ENCODE data around the gene SKIDA1. TPM values are rescaled to one million over a fixed set of nuclear protein-coding genes. Genes with fewer than 3 reads are reported as not detected.

SKIDA1 gene
- total RNA-seq, 3 donors from 2014 or later: 0.59 to 1.4 (median 0.98) TPM

DNA sequence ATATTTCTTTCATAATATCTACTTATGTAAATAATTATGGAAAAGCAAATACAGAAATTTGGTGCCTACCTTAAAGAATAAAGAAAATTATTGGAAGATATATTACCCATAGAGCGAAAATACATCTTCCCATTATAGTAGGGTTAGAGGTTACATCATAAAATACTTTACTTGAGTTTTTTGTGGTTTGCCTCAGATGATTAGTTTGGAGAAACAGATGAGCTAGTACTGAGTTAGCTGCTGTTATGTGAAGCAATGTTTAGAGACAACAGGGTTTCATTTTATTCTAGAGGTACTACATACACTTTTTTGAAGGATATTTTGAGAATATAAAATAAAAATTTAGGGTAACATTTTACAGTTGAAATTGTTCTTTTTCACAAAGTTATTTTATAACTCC lies 5.7 kb upstream of the SKIDA1 start:
- no peak for DNase-seq (ENCODE audit: low spot score in 2 of 2)
- H3K36me3 ChIP-seq: no peaks in the 10 kb centered on the region
- peaks cover 0 to 5% of the 10 kb centered on the region in 2 donors for H3K4me1 ChIP-seq
- H3K27me3 ChIP-seq: no peaks in the 10 kb centered on the region
- TF ChIP-seq POLR2AphosphoS5 (IDR thresholded peaks at IDR 0.05) (no peak), POLR2A (IDR thresholded peaks at IDR 0.05) (no peak)
- TF ChIP-seq, protein P1, sequence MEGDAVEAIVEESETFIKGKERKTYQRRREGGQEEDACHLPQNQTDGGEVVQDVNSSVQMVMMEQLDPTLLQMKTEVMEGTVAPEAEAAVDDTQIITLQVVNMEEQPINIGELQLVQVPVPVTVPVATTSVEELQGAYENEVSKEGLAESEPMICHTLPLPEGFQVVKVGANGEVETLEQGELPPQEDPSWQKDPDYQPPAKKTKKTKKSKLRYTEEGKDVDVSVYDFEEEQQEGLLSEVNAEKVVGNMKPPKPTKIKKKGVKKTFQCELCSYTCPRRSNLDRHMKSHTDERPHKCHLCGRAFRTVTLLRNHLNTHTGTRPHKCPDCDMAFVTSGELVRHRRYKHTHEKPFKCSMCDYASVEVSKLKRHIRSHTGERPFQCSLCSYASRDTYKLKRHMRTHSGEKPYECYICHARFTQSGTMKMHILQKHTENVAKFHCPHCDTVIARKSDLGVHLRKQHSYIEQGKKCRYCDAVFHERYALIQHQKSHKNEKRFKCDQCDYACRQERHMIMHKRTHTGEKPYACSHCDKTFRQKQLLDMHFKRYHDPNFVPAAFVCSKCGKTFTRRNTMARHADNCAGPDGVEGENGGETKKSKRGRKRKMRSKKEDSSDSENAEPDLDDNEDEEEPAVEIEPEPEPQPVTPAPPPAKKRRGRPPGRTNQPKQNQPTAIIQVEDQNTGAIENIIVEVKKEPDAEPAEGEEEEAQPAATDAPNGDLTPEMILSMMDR (IDR thresholded peaks at IDR 0.05): no peak
- intact Hi-C loops (cut with DNase I; ENCODE audit: low total_unique reads): no loop called here
- no peak overlapping the region for H3K4me3 ChIP-seq
- H3K9me3 ChIP-seq: no peaks in the 10 kb centered on the region
- peak overlapping the region in 1 of 2 donors; percentile 54 for H3K27ac ChIP-seq

DNA sequence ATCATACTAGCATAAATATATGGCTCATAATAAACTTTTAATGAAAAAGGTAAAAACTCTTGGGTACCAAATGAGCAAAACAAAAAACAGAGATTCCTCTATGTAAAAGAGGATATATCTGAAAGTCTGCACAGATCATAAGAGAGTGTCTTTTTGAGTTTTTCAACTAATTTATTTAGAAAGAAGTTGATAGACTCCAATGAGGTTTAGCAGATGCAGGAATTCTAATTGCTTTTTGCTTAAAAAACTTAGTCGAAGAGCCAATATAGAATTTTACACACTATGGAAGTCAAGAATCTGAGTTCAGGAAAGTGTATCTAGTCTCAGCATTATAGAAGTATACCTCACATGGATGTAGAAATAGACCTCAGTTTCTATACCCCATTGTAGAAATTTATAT lies 5.2 kb upstream of the SKIDA1 start:
- no peak for TF ChIP-seq POLR2AphosphoS5 (IDR thresholded peaks at IDR 0.05)
- H3K9me3 ChIP-seq: no peaks in the 10 kb centered on the region
- H3K36me3 ChIP-seq: no peaks in the 10 kb centered on the region
- no peak for DNase-seq (ENCODE audit: low spot score in 2 of 2)
- no peaks in the 10 kb centered on the region for H3K27me3 ChIP-seq
- peaks cover 0 to under 1% of the 10 kb centered on the region in 2 donors for H3K4me1 ChIP-seq
- H3K27ac ChIP-seq: peak overlapping the region in 1 of 2 donors; percentile 54
- intact Hi-C loops (cut with DNase I; ENCODE audit: low total_unique reads): no loop called here
- no peak overlapping the region for H3K4me3 ChIP-seq

DNA sequence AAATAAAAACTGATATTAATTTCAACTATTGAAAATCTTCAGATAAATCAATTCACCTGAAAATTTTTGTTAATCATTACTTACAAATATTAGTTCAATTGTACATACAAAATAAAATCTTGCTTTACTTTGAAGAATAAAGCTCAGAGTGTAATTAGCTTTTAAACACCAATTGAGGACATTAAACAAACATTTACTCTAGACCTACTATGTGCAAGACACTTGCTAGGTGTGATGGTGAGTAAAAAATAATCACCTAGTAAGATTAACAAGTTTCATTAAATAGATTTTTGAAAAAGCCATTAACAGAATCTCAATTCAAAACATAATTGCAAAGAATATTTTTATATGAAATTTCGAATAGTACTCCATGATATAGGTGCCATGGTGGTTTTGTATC lies 4.7 kb upstream of the SKIDA1 start:
- Histone ChIP-seq H3K36me3 (no peaks in the 10 kb centered on the region), H3K4me1 (no peaks in the 10 kb centered on the region), H3K9me3 (no peaks in the 10 kb centered on the region), H3K27ac (peak overlapping the region in 1 of 2 donors; percentile 54), H3K4me3 (no peak overlapping the region), H3K27me3 (no peaks in the 10 kb centered on the region)
- TF ChIP-seq, protein P1 (IDR thresholded peaks at IDR 0.05): no peak
- TF ChIP-seq POLR2A (IDR thresholded peaks at IDR 0.05) (no peak), POLR2AphosphoS5 (IDR thresholded peaks at IDR 0.05) (no peak)
- intact Hi-C loops (cut with DNase I; ENCODE audit: low total_unique reads): no loop called here
- no peak for DNase-seq (ENCODE audit: low spot score in 2 of 2)

DNA sequence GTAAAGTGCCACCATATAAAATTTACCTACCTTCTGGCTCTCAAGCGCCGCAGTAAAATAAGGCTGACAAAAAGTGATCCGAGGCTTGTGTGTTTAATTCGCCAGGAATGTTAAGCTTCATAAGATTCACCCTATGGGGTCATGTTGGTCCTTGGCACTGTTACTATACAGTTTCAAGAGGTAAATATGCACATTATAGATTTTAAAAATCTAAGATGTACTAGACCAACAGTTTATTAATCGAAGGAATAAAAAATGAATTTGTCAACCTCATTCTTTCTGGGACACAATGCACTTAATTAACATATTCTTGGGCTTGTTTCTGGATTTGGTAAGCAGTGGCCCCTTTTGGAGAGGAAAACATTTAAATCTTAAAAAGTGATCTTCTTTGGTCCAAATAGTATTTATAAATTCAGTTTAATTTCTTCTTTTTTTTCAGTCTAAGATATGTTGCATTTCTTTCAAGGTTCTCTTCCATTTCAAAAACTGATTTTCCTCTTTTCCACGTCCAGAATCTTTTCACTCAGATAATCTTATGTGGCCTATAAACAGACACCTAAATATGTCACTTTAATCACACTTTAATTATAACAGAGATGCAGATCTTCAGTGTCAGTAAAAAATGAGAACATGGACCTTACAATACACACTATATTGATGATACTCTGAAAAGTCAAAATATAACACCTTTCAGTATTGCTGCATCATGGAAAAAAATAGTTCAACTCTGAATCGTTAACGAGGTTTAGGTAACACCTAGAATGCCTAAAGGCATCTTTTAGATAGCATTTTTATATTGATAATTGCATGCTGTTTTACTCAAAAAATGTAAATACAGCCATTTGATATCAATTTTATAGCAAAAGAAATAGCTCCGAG lies 3.8 kb upstream of the SKIDA1 start:
- intact Hi-C loops (cut with DNase I; ENCODE audit: low total_unique reads): no loop called here
- DNase-seq (ENCODE audit: low spot score in 2 of 2): no peak
- no peaks in the 10 kb centered on the region for H3K27me3 ChIP-seq
- peak overlapping the region; percentile 97 to 98 for H3K27ac ChIP-seq
- H3K9me3 ChIP-seq: no peaks in the 10 kb centered on the region
- H3K4me3 ChIP-seq: peak overlapping the region; percentile 64 to 77 (median 69)
- no peak for TF ChIP-seq POLR2A (IDR thresholded peaks at IDR 0.05)
- TF ChIP-seq, protein P1 (IDR thresholded peaks at IDR 0.05): no peak
- no peak for TF ChIP-seq POLR2AphosphoS5 (IDR thresholded peaks at IDR 0.05)
- H3K4me1 ChIP-seq: no peaks in the 10 kb centered on the region
- no peaks in the 10 kb centered on the region for H3K36me3 ChIP-seq

DNA sequence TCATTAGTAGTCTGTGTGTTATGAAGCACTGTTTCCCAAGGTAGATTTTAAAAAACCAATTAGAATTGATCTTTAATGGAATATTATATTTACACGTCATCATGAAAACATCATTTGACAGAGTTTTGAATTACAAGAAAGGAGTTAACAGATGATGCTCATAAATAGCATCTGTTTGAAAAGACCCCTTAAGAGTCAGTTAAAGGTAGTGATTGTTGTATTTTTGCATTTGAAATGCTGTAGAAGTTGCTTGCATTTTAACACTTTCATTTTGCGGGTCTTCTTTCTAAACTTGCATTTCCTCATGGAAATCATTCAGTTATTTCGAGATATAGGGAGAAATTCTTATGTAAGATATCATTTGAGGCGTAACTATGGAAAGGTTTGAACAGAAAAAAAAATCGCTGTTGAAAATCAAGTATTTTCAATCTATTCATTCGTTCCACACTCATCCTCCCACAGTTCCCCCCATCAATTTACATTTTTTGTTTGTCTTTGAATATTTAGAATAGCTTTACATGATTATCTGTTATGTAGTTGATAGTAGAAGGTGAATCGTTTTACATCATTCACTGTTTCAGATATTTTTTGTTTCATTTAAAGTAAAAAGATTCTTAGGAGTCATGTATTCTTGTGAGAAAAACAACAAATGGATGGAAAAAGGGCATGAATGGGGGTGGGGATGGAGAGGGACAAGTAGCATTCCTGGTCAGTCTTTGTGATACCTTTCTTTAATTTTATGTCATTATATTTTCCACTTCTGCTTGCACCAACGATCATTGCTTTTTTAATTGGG lies 3.0 kb upstream of the SKIDA1 start:
- Histone ChIP-seq H3K9me3 (no peaks in the 10 kb centered on the region), H3K27ac (peak overlapping the region; percentile 97 to 98), H3K27me3 (no peaks in the 10 kb centered on the region), H3K4me1 (no peaks in the 10 kb centered on the region), H3K4me3 (peak overlapping the region; percentile 64 to 77 (median 69)), H3K36me3 (no peaks in the 10 kb centered on the region)
- no peak for DNase-seq (ENCODE audit: low spot score in 2 of 2)
- intact Hi-C loops (cut with DNase I; ENCODE audit: low total_unique reads): no loop called here
- no peak for TF ChIP-seq POLR2AphosphoS5 (IDR thresholded peaks at IDR 0.05)
- no peak for TF ChIP-seq POLR2A (IDR thresholded peaks at IDR 0.05)
- TF ChIP-seq, protein P1 (IDR thresholded peaks at IDR 0.05): no peak

Data from breast epithelium (tissue), 4 donors.